ENCODE results near the gene C10orf143.

The C10orf143 gene

DNA sequence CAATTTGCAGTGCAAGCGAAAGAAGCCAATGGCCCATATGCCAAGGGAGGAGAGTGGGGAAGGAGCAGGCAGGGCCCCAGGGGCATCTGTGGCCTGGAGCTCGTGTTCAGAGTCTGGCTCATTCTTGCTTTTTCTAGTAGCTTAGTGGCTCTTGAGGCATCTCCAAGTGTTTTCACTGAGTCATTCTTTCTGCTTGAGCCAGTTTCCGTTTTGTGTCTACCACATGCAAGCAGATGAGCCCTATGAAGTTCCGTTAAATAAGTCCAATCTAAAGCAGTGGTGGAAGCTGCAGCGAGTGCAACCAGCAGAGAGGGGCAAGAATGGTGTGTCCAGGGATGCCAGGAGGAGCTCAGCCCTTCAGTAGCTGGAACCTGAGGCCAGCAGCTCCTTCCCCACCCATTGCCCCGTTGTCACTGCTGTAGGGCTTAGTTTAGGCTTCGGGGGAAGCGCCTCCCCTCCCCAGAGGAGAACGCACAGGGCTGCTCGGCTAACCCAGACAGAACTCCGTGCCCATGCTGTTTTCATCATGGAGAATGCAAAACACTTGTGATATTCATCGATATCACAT, 89.2 kb downstream of the C10orf143 start:
- TF ChIP-seq ZBTB21 (tag by site-specific recombination; IDR thresholded peaks at IDR 0.05): no peak
- no peak for TF ChIP-seq OVOL3 (tag by site-specific recombination; IDR thresholded peaks at IDR 0.05)
- TF ChIP-seq SP3 (tag by site-specific recombination; IDR thresholded peaks at IDR 0.05): no peak
- TF ChIP-seq ZBTB1 (tag by site-specific recombination; IDR thresholded peaks at IDR 0.05): no peak
- TF ChIP-seq HOXD13 (CRISPR knock-in tag; IDR thresholded peaks at IDR 0.05; ENCODE audit: borderline replicate concordance): no peak
- TF ChIP-seq ZNF24 (tag by site-specific recombination; IDR thresholded peaks at IDR 0.05): no peak
- TF ChIP-seq BCL11A (tag by site-specific recombination; IDR thresholded peaks at IDR 0.05; ENCODE audit: low read depth): no peak
- TF ChIP-seq ZNF350 (tag by site-specific recombination; IDR thresholded peaks at IDR 0.05): no peak
- TF ChIP-seq OSR2 (tag by site-specific recombination; IDR thresholded peaks at IDR 0.05): no peak
- TF ChIP-seq, protein P1, sequence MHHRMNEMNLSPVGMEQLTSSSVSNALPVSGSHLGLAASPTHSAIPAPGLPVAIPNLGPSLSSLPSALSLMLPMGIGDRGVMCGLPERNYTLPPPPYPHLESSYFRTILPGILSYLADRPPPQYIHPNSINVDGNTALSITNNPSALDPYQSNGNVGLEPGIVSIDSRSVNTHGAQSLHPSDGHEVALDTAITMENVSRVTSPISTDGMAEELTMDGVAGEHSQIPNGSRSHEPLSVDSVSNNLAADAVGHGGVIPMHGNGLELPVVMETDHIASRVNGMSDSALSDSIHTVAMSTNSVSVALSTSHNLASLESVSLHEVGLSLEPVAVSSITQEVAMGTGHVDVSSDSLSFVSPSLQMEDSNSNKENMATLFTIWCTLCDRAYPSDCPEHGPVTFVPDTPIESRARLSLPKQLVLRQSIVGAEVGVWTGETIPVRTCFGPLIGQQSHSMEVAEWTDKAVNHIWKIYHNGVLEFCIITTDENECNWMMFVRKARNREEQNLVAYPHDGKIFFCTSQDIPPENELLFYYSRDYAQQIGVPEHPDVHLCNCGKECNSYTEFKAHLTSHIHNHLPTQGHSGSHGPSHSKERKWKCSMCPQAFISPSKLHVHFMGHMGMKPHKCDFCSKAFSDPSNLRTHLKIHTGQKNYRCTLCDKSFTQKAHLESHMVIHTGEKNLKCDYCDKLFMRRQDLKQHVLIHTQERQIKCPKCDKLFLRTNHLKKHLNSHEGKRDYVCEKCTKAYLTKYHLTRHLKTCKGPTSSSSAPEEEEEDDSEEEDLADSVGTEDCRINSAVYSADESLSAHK (tag by site-specific recombination; IDR thresholded peaks at IDR 0.05): no peak
- no peak for TF ChIP-seq ZNF10 (tag by site-specific recombination; IDR thresholded peaks at IDR 0.05)
- TF ChIP-seq ZSCAN23 (tag by site-specific recombination; IDR thresholded peaks at IDR 0.05): no peak
- Histone ChIP-seq H3K36me3 (ENCODE audit: control insufficient read depth in 2 of 2, insufficient read depth in 1 of 2, low read length in 2 of 2) (no peaks in the 10 kb centered on the region), H3K4me3 (ENCODE audit: low read depth, low read length) (no peak overlapping the region), H3K9me3 (ENCODE audit: control insufficient read depth, insufficient read depth, low read depth, low read length) (no peaks in the 10 kb centered on the region), H3K4me1 (ENCODE audit: control insufficient read depth, insufficient read depth, low read length) (no peaks in the 10 kb centered on the region), H3K27ac (ENCODE audit: extremely low read depth, low read depth, low read length) (no peak overlapping the region)
- ChIA-PET POLR2A (no interaction called here), CTCF (interaction anchor here (0.6 kb wide), 1 partner anchor 24 kb away, joined by 4 read pairs; no protein-coding TSS in a partner anchor)

DNA sequence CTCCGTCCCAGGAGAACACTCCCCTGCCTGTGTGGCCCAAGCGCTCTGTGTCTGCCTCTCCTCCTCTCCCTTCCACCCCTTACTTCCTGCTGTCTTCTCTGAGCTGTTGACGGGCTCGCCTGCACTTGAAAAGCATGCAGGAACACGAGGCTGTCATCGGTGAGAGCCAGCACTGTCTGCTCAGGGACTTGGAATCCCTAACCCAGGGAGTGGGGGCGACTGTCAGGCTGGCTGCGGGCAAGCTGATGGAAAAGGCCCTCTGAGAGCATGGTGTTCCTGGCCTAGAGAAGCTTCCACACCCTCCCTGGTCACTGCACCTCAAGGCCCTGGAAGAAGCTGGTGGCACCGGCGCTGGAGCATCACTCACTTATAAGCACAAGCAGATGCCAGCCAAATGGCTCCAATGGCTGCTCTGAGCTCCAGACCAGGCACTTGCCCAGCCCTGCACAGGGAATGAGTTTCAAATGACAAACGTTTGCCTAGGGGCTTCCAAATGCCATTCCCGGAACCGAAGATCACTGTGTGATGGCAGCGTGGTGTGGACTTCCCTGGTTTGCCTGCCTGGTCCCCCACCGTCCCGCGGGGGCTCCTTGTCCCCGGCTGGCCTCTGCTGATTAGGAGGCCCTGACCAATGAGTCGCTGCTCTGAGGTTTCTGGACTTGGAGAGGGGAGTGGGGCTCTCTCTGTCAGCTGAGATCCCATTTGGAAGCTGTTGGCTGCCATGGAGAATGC, 89.8 kb downstream of the C10orf143 start:
- no peaks in the 10 kb centered on the region for H3K9me3 ChIP-seq (ENCODE audit: control insufficient read depth, insufficient read depth, low read depth, low read length)
- ChIA-PET POLR2A (no interaction called here), CTCF (interaction anchor here (0.5 to 0.6 kb wide), 3 partner anchors 25 to 169 kb away, joined by 3 to 4 read pairs (median 3); no protein-coding TSS in a partner anchor)
- TF ChIP-seq ZNF391 (tag by site-specific recombination; IDR thresholded peaks at IDR 0.05; ENCODE audit: borderline replicate concordance, low read depth) (no peak), ZNF404 (tag by site-specific recombination; IDR thresholded peaks at IDR 0.05) (no peak), ZNF548 (tag by site-specific recombination; IDR thresholded peaks at IDR 0.05) (no peak), ZNF529 (tag by site-specific recombination; IDR thresholded peaks at IDR 0.05; ENCODE audit: insufficient replicate concordance) (no peak), ZNF660 (tag by site-specific recombination; IDR thresholded peaks at IDR 0.05) (no peak), ZFP3 (tag by site-specific recombination; IDR thresholded peaks at IDR 0.05; ENCODE audit: low read depth) (no peak)
- no peaks in the 10 kb centered on the region for H3K4me1 ChIP-seq (ENCODE audit: control insufficient read depth, insufficient read depth, low read length)
- no peaks in the 10 kb centered on the region for H3K36me3 ChIP-seq (ENCODE audit: control insufficient read depth in 2 of 2, insufficient read depth in 1 of 2, low read length in 2 of 2)
- no peak overlapping the region for H3K4me3 ChIP-seq (ENCODE audit: low read depth, low read length)
- H3K27ac ChIP-seq (ENCODE audit: extremely low read depth, low read depth, low read length): no peak overlapping the region

DNA sequence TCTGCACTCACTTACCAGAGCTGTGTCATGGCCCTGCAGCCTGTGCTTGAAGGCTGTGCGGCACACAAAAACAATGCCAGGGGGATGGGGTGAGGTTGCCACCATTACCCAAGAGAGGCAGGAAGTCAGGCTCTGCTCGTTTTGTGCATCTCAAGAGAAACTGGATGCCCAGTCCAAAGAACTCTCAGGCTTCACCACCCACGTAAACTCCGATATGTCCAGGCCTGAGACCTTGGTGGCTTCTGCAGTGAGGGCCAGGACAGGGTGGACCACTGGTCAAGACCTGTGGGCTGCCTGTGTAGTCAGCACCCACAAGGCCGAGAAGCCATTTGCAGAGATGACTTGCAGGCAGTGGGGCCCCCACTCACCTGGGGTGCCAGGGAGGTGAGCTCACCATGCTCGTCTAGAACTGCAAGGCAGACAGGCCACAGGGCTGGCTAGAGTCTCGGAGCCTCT, 91.9 kb downstream of the C10orf143 start:
- Histone ChIP-seq H3K27ac (ENCODE audit: extremely low read depth, low read depth, low read length) (no peak overlapping the region), H3K9me3 (ENCODE audit: control insufficient read depth, insufficient read depth, low read depth, low read length) (no peaks in the 10 kb centered on the region), H3K4me1 (ENCODE audit: control insufficient read depth, insufficient read depth, low read length) (no peaks in the 10 kb centered on the region), H3K36me3 (ENCODE audit: control insufficient read depth in 2 of 2, insufficient read depth in 1 of 2, low read length in 2 of 2) (no peaks in the 10 kb centered on the region), H3K4me3 (ENCODE audit: low read depth, low read length) (no peak overlapping the region)
- ChIA-PET POLR2A (no interaction called here), CTCF (interaction anchor here (0.7 kb wide), 1 partner anchor 129 kb away, joined by 3 read pairs; no protein-coding TSS in a partner anchor)
- TF ChIP-seq FEZF1 (tag by site-specific recombination; IDR thresholded peaks at IDR 0.05): no peak

Data from HEK293 (cell line).